HG03558 (cell line): ENCODE data around the gene ZNF771.
"Not testable (repeated sequence)": the region's sequence is repeated elsewhere in the genome, so short reads cannot be mapped to it uniquely, and the experiment has no call there.

Source experiments
- ATAC-seq: cut with Tn5 transposase; IDR thresholded peaks from one replicate; pipeline ENCODE4 v1.9.1; 2021; ENCODE audit warnings: moderate number of reproducible peaks; ENCODE audit not compliant: unreplicated experiment; ENCODE audit errors: extremely low read depth

The ZNF771 gene

DNA sequence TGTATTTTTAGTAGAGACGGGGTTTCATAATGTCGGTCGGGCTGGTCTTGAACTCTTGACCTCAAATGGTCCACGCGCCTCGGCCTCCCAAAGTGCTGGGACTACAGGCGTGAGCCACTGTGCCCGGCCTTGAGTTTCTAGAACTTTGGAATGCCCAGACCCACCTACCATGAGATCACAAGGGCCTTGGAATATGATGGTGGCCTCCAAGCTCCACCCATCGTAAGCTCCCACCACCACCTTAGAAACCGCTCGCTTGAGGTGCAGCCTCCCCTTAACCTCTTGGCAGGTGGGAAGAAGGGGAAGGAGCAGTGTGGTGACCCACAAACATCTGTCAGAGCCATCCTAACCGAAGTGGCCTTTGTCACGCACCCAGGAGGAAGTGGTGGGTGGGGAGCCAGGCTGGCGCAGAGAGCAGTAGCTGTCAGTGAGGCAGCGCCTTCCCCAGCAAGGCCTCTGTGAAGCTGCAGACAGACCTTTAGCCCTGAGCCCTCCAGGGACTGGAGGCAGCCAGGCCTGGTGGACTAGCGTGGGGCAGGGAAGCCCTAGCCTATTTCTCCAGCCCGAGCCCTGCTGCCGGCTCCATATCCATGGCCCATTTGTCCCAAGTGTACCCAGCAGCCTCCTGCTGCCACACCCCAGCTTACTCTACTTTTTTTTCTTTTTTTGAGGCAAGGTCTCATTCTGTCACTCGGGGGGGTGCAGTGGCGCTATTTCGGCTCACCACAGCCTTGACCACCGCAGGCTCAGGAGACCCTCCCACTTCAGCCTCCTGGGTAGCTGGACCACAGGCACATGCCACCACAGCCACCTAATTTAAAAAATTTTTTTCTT is 51.4 kb downstream of the ZNF771 start:
- peak; percentile 67 for ATAC-seq

DNA sequence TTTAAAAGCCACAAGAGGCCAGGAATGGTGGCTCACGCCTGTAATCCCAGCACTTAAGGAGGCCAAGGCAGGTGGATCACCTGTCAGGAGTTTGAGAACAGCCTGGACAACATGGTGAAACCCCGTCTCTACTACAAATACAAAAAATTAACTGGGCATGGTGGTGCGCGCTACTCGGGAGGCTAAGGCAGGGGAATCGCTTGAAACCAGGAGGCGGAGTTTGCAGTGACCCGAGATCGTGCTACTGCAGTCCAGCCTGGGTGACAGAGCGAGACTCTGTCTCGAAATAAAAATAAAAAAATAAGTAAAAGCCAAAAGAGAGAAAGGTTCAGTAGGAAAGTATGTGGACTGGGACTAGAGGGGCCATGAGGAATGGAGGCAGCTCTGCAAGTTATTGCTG is 52.0 kb downstream of the ZNF771 start:
- no peak for ATAC-seq

DNA sequence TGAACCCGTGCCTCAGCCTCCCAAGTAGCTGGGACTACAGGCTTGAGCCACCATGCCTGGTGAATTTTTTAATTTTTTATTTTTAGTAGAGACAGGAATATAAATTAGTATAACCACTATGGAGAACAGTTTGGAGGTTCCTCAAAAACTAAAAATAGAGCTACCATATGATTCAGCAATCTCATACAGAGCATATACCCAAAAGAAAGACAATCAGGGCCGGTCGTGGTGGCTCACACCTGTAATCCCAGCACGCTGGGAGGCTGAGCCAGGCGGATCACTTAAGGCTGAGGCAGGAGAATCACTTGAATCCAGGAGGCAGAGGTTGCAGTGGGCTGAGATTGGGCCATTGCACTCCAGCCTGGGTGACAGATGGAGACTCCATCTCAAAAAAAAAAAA is 54.0 kb downstream of the ZNF771 start:
- ATAC-seq, result not testable (repeated sequence)

DNA sequence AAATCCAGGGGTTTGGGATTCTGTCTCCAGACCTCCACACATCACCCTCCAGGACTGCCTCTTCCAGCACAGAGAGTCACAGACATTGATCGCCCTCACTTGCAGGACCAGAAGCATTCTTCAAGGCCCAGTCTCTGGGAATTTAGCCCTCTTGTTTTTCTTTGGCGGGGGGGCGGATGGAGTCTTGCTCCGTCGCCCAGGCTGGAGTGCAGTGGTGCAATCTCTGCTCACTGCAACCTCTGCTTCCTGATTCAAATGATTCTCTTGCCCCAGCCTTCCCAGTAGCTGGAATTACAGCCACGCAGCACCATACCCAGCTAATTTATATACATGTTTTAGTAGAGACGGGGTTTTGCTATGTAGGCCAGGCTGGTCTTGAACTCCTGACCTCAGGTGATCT is 56.7 kb downstream of the ZNF771 start:
- no peak for ATAC-seq
